Measurements from ENCODE around the gene EXOC8.

DNA sequence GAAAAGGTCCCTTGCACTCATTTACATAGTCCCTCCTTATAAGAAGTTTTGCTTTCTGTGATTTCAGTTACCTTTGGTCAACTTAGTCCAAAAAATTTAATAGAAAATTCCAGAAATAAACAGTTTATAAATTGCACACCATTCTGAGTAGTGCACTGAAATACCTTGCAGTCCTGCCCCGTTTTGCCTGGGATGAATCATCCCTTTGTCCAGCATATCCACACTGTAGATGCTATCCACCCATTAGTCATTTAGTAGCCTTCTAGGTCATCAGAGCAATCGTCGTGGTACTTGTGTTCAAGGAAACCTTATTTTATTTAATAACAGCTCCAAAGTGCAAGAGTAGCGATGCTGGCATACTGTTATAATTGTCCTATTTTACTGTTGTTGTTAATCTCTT, 38.4 kb upstream of the EXOC8 start:
- TF ChIP-seq, protein P1, sequence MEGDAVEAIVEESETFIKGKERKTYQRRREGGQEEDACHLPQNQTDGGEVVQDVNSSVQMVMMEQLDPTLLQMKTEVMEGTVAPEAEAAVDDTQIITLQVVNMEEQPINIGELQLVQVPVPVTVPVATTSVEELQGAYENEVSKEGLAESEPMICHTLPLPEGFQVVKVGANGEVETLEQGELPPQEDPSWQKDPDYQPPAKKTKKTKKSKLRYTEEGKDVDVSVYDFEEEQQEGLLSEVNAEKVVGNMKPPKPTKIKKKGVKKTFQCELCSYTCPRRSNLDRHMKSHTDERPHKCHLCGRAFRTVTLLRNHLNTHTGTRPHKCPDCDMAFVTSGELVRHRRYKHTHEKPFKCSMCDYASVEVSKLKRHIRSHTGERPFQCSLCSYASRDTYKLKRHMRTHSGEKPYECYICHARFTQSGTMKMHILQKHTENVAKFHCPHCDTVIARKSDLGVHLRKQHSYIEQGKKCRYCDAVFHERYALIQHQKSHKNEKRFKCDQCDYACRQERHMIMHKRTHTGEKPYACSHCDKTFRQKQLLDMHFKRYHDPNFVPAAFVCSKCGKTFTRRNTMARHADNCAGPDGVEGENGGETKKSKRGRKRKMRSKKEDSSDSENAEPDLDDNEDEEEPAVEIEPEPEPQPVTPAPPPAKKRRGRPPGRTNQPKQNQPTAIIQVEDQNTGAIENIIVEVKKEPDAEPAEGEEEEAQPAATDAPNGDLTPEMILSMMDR (IDR thresholded peaks at IDR 0.05 in 2 of 3, conservative IDR thresholded peaks at IDR 0.05 in 1 of 3; ENCODE audit: borderline replicate concordance in 1 of 3, insufficient read depth in 1 of 3, low read depth in 2 of 3, low read length in 2 of 3): no peak
- TF ChIP-seq, protein P2, sequence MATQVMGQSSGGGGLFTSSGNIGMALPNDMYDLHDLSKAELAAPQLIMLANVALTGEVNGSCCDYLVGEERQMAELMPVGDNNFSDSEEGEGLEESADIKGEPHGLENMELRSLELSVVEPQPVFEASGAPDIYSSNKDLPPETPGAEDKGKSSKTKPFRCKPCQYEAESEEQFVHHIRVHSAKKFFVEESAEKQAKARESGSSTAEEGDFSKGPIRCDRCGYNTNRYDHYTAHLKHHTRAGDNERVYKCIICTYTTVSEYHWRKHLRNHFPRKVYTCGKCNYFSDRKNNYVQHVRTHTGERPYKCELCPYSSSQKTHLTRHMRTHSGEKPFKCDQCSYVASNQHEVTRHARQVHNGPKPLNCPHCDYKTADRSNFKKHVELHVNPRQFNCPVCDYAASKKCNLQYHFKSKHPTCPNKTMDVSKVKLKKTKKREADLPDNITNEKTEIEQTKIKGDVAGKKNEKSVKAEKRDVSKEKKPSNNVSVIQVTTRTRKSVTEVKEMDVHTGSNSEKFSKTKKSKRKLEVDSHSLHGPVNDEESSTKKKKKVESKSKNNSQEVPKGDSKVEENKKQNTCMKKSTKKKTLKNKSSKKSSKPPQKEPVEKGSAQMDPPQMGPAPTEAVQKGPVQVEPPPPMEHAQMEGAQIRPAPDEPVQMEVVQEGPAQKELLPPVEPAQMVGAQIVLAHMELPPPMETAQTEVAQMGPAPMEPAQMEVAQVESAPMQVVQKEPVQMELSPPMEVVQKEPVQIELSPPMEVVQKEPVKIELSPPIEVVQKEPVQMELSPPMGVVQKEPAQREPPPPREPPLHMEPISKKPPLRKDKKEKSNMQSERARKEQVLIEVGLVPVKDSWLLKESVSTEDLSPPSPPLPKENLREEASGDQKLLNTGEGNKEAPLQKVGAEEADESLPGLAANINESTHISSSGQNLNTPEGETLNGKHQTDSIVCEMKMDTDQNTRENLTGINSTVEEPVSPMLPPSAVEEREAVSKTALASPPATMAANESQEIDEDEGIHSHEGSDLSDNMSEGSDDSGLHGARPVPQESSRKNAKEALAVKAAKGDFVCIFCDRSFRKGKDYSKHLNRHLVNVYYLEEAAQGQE (IDR thresholded peaks at IDR 0.05; ENCODE audit: low read depth): no peak
- TF ChIP-seq POLR2AphosphoS5 (IDR thresholded peaks at IDR 0.05; ENCODE audit: low read depth, low read length) (no peak), POLR2A (IDR thresholded peaks at IDR 0.05; ENCODE audit: borderline replicate concordance, extremely low read depth, insufficient read depth, insufficient read length) (no peak), YY1 (IDR thresholded peaks at IDR 0.05; ENCODE audit: extremely low read depth, insufficient replicate concordance, low read depth, low read length) (no peak), RAD21 (IDR thresholded peaks at IDR 0.05; ENCODE audit: low read depth) (no peak), EZH2phosphoT487 (IDR thresholded peaks at IDR 0.05; ENCODE audit: borderline replicate concordance) (no peak)
- TF ChIP-seq, protein P3, sequence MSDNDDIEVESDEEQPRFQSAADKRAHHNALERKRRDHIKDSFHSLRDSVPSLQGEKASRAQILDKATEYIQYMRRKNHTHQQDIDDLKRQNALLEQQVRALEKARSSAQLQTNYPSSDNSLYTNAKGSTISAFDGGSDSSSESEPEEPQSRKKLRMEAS (IDR thresholded peaks at IDR 0.05): no peak

All from HCT116 (cell line).